ENCODE measurements around the gene PI16. TPM values are rescaled to one million over a fixed set of nuclear protein-coding genes. Genes with fewer than 3 reads are reported as not detected.

PI16 gene
- total RNA-seq, 2 experiments from 2014 or later: 5.2 to 7.8 TPM

- Mint-ChIP-seq H3K4me3 (no peak overlapping the region), H3K4me1 (ENCODE audit: low read depth) (no peaks in the 10 kb centered on the region), H3K9me3 (no peaks in the 10 kb centered on the region), H3K27me3 (no peaks in the 10 kb centered on the region), H3K36me3 (ENCODE audit: low read depth) (no peaks in the 10 kb centered on the region), H3K27ac (no peak overlapping the region)
- Histone ChIP-seq H3K9me3 (ENCODE audit: control insufficient read depth in 1 of 2, insufficient read depth in 1 of 2, low read length in 2 of 2) (no peaks in the 10 kb centered on the region), H3K27ac (ENCODE audit: low read depth in 1 of 2, low read length in 2 of 2) (no peak overlapping the region), H3K4me3 (ENCODE audit: low read length) (no peak overlapping the region), H3K36me3 (ENCODE audit: insufficient read depth, low read length) (no peaks in the 10 kb centered on the region), H3K27me3 (ENCODE audit: control insufficient read depth in 1 of 2, insufficient read depth in 2 of 2, low read length in 2 of 2) (peaks cover 0 to 2% of the 10 kb centered on the region in 2 experiments), H3K4me1 (ENCODE audit: insufficient read depth, low read length) (no peaks in the 10 kb centered on the region)
- TF ChIP-seq, protein P1, sequence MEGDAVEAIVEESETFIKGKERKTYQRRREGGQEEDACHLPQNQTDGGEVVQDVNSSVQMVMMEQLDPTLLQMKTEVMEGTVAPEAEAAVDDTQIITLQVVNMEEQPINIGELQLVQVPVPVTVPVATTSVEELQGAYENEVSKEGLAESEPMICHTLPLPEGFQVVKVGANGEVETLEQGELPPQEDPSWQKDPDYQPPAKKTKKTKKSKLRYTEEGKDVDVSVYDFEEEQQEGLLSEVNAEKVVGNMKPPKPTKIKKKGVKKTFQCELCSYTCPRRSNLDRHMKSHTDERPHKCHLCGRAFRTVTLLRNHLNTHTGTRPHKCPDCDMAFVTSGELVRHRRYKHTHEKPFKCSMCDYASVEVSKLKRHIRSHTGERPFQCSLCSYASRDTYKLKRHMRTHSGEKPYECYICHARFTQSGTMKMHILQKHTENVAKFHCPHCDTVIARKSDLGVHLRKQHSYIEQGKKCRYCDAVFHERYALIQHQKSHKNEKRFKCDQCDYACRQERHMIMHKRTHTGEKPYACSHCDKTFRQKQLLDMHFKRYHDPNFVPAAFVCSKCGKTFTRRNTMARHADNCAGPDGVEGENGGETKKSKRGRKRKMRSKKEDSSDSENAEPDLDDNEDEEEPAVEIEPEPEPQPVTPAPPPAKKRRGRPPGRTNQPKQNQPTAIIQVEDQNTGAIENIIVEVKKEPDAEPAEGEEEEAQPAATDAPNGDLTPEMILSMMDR (IDR thresholded peaks at IDR 0.05): no peak
- no peak for ATAC-seq (ENCODE audit: poor library complexity)
- CTCF ChIA-PET: no interaction called here
- DNase-seq: no peak
- POLR2A ChIA-PET: interaction anchor here (0.7 kb wide), 1 partner anchor 210 kb away, joined by 4 read pairs; no protein-coding TSS in a partner anchor
- intact Hi-C loops (cut with DNase I, micrococcal nuclease): no loop called here
Observed at GRCh38 chr6:36999751-37000125, 45.2 kb downstream of the PI16 start.

GRCh38 chr6:37004044-37004980 lies 49.8 kb downstream of the PI16 start:
- POLR2A ChIA-PET: interaction anchor here (0.6 kb wide), 1 partner anchor 648 kb away, joined by 3 read pairs; no protein-coding TSS in a partner anchor
- H3K4me3 Mint-ChIP-seq: no peak overlapping the region
- intact Hi-C loops (cut with DNase I, micrococcal nuclease): no loop called here
- CTCF ChIA-PET: no interaction called here
- Histone ChIP-seq H3K27me3 (ENCODE audit: control insufficient read depth in 1 of 2, insufficient read depth in 2 of 2, low read length in 2 of 2) (no peaks in the 10 kb centered on the region), H3K27ac (ENCODE audit: low read depth in 1 of 2, low read length in 2 of 2) (no peak overlapping the region), H3K4me3 (ENCODE audit: low read length) (no peak overlapping the region), H3K9me3 (ENCODE audit: control insufficient read depth in 1 of 2, insufficient read depth in 1 of 2, low read length in 2 of 2) (no peaks in the 10 kb centered on the region), H3K4me1 (ENCODE audit: insufficient read depth, low read length) (peaks cover 25% of the 10 kb centered on the region), H3K36me3 (ENCODE audit: insufficient read depth, low read length) (no peaks in the 10 kb centered on the region)
- no peak overlapping the region for H3K27ac Mint-ChIP-seq
- H3K4me1 Mint-ChIP-seq (ENCODE audit: low read depth): peaks cover 11% of the 10 kb centered on the region
- TF ChIP-seq, protein P1 (IDR thresholded peaks at IDR 0.05): no peak
- no peaks in the 10 kb centered on the region for H3K27me3 Mint-ChIP-seq
- H3K36me3 Mint-ChIP-seq (ENCODE audit: low read depth): no peaks in the 10 kb centered on the region
- no peaks in the 10 kb centered on the region for H3K9me3 Mint-ChIP-seq
- DNase-seq: no peak
- no peak for ATAC-seq (ENCODE audit: poor library complexity)

DNA sequence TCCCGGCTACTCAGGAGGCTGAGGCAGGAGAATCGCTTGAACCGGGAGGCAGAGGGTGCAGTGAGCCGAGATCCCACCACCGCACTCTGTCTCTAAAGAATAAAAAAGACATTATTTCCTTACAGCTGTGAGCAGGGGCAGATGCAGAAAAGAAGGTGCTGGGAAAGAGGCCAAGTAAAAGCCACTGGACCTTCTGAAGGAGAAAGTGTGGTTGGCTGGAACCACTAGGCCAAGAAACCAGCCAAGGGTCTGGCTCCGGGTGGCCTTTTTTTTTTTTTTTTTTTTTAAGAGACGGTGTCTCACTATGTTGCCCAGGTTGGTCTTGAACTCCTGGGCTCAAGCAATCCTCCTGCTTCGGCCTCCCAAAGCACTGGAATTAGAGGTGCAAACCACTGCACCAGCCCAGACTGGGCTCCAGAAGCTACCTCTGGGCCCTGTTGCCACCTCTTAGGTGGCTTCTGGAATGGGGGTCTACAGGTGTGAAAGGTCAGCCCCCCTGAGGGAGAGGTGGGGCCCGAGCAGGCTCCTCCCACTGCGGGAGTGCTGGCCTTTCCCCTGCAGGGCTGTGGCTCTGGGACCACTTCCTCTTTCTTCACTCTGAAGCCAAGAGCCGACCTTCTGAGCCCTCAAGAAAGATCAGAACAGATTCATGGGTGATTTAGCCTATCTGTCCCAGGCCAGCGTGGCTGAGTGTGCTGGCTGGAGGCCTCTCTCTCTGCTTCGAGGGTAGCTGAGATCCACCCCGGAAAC lies 50.7 kb downstream of the PI16 start, which contains the start of gene FGD2:
TSS of gene FGD2 (plus strand) at position 595 of the 750 bp plus-strand sequence. CDS start 163 bp downstream, outside the sequence.
- H3K36me3 ChIP-seq (ENCODE audit: insufficient read depth, low read length): no peaks in the 10 kb centered on the region
- no peaks in the 10 kb centered on the region for H3K27me3 Mint-ChIP-seq
- TF ChIP-seq, protein P1 (IDR thresholded peaks at IDR 0.05): no peak
- peak within 1 kb of the TSS; percentile 49 for H3K4me3 ChIP-seq (ENCODE audit: low read length)
- peak in 2 of 14 experiments; percentile 7 to 45 for DNase-seq
- CTCF ChIA-PET: interaction anchor here (2.1 kb wide), 1 partner anchor 13 kb away, joined by 11 read pairs; no protein-coding TSS in a partner anchor
- no peaks in the 10 kb centered on the region for H3K9me3 ChIP-seq (ENCODE audit: control insufficient read depth in 1 of 2, insufficient read depth in 1 of 2, low read length in 2 of 2)
- no peaks in the 10 kb centered on the region for H3K27me3 ChIP-seq (ENCODE audit: control insufficient read depth in 1 of 2, insufficient read depth in 2 of 2, low read length in 2 of 2)
- H3K27ac ChIP-seq (ENCODE audit: low read depth in 1 of 2, low read length in 2 of 2): no peak within 1 kb of the TSS
- H3K4me1 ChIP-seq (ENCODE audit: insufficient read depth, low read length): peaks cover 25% of the 10 kb centered on the region
- POLR2A ChIA-PET: interaction anchor here (0.6 to 2.0 kb wide), 2 partner anchors 19 to 647 kb away, joined by 3 to 7 read pairs; partner anchors contain the start of gene MTCH1
- no peaks in the 10 kb centered on the region for H3K36me3 Mint-ChIP-seq (ENCODE audit: low read depth)
- H3K9me3 Mint-ChIP-seq: no peaks in the 10 kb centered on the region
- H3K4me1 Mint-ChIP-seq (ENCODE audit: low read depth): peaks cover 11% of the 10 kb centered on the region
- intact Hi-C loops (cut with DNase I, micrococcal nuclease): no loop called here
- ATAC-seq (ENCODE audit: poor library complexity): no peak
- peak within 1 kb of the TSS; percentile 2 for H3K27ac Mint-ChIP-seq
- H3K4me3 Mint-ChIP-seq: peak within 1 kb of the TSS; percentile 62
